Fibroblast of the conjunctiva (primary cell): Measurements from ENCODE around the gene SIGLEC11.
"Not testable (repeated sequence)": the region's sequence is repeated elsewhere in the genome, so short reads cannot be mapped to it uniquely, and the experiment has no call there.

Source experiments
- DNase-seq: peaks from one replicate; pipeline ENCODE4 v3.0.0-alpha.2; 2010; ENCODE audit warnings: low read depth

Gene SIGLEC11

DNA sequence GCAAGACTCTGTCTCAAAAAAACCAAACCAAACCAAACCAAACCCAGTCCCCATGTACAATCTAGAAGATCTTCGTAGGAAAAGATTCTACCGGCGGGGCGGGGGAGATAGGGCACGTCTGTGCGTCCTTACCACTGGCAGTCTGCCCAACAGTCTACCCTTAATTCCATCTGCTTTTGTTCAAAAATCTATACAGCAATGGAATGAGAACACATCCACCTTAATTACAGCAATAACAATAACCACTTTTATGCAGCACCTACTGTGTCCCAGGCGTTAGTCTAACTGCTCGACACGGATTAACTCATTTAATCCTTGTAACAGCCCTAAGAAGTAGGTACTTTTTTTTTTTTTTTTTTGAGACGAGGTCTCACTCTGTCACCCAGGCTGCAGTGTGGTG, 34.5 kb downstream of the SIGLEC11 start:
- DNase-seq, result no peak

DNA sequence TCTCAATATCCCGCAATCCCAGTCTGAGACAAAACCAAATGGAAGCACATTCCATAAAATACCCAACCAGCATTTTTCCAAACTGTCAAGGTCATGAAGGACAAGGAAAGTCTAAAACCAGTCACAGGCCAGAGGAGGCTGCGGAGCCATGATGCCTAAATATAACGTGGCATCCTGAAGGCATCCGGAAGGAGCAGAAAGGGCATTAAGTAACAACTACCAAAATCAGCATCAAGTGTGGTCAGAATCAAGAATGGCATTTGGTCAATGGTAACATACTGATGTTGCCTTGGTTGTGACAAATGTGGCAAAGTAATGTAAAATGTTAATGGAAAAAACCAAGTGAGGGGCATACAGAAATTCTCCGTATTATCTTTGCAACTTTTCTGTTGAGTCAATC, 35.5 kb downstream of the SIGLEC11 start:
- DNase-seq, result no peak

DNA sequence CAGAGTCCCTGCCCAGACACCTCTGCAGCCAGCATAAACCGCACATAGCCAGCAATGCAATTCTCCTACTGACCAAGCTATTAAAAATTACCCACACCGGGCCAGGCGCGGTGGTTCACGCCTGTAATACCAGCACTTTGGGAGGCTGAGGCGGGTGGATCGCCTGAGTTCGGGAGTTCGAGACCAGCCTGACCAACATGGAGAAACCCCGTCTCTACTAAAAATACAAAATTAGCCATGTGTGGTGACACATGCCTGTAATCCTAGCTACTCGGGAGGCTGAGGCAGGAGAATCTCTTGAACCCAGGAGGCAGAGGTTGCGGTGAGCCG, 36.1 kb downstream of the SIGLEC11 start:
- DNase-seq, result not testable (repeated sequence)

DNA sequence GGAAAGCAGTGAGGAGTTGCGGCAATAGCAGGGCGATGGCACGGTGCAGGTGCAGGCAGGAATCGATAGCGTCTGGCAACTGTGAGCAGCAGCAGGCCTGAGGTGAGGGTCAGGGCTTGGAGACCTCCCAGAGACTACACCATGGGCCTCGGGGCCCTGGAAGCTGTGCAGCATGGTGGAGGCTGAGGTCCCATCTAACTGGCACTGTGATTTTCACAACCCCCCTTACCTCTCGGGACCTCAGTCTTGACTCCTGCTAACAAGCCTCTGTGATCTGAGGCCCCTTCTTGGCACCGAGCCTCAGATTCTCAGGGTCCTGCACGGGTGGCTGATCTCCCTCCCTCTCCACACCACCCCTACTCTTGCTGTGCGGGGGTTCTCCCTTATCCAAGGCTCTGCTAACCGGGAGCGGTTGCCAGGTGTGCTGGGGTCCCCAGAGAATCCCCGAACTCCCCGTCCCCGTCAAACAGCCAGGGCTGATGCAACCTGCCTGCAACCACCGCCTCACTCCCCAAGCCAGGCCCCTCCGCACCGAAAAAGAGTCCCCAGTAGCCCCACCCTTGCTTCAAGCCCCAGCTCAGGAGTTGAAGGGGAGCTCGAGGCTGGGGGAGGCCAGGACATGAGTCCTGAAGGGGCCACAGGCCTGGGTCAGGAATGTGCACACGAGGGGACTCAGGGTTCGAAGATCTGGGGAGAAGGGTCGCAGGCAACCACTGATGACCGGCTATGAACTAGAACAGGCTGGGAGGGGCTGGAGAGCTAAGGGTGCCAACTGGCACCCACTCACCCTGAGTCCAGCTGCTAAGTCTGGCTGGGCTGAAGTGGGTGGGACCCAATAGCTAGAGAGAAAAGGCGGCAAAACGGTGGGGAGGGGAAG, 36.7 kb downstream of the SIGLEC11 start:
- DNase-seq, result no peak

DNA sequence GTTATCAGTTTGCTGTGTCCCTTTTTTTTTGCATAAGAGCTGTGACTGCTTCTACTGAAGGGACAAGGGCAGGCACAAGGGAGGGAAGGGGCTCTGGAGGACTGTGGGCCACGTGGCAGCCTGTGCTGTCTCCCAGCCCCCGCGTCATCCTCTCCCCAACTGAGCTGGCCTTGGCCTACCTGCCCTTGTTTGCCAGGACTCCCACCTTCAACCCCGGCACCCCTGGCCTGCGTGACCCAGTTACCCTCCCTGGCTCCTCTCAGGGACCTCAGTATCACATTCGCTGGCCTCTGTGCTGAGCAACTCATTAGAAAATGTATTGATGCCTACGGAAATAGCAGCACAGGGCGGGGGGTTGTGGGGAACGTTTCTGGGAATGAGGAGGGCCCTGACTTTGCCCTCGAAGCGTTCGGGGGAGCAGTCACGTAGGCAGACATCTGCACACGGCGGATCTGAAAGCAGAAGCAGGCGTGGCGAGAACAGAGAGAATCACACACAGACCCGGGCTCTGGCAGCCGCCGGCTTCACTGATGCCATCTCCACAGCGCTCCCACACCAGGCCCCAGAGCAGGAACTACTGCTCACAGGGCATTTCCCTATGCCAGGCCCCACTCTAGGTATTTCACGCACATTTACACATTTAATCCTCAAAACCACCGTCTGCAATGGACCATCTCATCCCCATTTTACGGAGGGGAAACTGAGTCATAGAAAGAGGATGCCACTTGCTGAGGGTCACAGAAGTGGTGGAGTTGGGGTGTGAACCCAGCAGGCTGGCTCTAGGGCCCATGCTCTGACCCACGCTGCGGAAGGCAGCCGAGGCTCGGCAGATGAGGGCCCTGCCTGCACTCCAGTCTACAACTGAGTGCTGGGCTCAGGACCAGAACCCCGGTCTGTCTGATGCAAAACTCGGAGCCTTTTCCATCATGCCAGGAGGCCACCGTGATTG, 37.6 kb downstream of the SIGLEC11 start:
- no peak for DNase-seq

DNA sequence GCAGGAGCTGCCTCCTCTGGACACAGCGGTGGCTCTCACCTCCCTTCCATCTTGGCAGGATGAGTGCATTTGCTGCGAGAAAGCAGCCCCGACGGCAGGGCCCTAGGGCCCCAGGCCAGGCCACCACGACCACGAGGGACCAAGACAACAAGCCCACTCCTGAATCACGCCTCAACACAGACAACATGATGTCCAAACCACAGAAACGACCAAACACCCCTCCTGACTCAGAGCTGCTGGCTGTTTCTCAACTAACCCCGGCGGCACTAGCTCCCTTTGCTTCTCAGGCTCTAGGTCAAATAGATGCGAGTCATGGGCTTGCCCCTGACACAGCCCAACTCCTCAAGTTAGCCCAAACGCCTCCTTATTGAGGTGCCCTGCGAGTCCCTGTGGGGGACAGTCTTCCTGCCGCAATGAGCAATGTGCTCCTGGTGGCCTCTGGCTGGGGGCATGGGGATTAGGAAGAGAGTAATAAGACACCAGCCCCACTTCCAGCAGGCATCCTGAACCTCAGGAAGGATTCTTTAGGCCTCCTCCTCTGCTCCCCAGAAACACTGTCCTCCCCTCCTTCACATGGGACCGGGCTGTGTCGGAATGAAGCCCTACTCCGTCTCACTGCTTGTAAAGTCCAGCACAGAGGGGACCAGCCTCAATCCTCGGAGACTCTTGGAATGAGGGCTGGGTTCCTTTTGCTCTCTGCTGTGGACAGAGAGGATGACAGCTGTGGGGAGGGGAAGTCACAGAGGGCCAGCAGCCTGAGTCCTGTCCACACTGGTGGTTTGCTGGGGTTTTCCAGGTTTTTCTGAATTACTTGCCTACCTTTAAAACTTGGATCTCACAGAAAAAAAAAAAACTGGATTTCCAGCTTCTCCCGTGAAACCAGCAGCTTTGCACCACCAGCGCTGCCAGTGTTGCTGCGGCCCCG, 38.8 kb downstream of the SIGLEC11 start:
- DNase-seq, result no peak

DNA sequence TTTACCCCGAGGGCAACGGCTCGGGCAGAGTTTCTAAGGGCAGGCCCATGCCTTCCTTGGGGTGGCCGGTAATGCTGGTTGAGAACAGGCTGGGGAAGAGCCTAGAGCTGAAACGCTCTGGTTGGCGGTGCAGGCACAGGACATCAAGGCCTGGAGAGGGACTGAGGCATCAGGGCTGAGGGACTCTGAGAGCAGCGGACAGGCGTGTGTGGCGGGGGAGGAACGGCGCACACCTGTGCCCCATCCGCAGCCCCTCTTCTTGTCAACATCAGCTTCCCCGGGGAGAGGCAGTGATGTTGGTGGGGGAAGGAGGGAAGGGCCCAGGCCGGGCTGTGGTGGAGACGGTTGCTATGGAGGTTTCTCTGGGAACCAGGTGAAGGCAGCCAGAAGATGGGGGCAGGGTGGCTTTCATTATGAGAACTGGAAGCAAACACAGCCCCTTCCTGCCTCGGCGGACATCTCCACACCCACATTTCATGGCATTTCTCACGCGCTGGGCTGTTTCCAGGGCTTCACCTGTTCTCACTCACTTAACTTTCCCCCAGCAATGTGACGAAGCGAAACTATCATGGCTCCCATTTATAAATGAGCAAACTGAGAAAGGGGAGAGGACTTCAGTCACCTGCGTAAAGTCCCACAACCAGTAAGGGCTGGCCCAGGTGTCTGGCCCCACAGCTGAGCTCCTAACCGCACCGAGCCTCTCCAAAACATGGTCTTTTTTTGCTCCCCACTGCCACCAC, 40.2 kb downstream of the SIGLEC11 start:
- DNase-seq, result no peak

DNA sequence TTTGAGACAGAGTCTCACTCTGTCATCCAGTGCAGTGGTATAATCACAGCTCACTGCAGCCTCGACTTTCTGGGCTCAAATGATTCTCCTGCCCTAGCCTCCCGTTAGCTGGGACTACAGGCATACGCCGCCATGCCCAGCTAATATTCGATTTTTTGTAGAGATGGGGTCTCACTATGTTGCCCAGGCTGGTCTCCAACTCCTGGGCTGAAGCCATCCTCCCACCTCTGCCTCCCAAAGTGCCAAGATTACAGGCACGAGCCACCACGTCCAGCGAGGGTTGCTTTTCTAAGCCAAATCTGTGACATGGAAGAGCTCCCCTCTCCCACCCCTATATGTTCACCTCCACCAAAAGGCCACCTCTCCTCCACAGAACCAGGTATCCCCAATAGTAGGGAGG, 42.9 kb downstream of the SIGLEC11 start:
- DNase-seq, result no peak

DNA sequence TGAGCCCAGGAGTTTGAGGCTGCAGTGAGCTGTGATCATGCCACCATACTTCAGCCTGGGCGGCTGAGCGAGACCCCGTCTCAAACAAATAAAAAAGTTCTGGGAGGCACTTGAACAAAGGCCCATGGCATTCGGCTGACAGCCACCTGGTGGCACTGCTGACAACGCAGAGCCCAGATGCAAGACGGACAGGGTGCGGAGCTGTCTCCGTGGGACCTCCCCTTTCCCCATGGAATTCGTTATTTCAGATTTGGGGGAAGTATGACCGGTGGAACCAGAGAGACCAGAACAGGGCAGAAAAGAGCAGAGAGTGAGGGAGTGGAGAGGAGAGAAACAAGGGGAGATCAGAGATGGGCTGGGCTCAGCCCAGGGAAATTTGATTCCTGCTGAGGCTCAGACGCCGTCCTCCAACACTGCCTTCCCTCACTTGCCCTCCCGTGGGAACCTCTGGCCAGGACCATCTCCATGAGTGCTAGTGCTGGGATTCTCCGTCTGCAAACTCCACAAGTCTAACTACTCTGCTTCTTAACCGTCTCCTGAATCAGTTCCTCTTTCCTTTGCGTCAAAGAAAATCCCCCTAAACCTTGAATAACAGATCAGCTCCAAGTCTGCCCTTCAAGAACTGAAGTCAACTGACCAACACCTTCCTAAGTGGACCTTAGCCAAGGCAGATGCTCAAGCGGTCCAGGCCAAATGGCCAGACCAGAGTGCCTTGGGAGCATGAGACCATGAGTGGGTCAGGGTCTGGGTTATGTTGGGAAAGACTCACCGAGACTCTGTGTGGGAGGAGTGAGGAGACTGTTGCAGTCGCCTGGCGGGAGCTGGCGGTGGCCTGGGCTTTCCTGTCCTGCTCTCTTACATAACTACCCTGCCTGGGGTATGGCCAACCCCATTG, 43.9 kb downstream of the SIGLEC11 start:
- no peak for DNase-seq

DNA sequence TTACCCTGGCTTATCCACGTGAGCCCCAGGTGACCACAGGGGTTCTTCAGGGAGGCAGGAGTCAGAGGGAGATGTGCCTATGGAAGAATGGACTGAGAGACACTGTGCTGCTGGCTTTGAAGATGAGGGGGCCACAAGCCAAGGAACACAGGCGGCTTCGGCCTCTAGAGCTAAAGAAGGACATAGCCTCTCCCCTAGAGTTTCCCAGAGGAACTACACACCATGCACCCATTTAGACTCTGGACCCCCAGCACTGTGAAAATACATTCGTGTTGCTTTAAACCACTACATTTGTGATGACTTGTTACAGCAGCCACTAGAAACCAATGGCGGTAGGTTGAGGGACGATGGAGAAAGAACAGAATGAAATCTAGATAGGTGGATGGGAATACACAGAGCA, 45.7 kb downstream of the SIGLEC11 start:
- no peak for DNase-seq

DNA sequence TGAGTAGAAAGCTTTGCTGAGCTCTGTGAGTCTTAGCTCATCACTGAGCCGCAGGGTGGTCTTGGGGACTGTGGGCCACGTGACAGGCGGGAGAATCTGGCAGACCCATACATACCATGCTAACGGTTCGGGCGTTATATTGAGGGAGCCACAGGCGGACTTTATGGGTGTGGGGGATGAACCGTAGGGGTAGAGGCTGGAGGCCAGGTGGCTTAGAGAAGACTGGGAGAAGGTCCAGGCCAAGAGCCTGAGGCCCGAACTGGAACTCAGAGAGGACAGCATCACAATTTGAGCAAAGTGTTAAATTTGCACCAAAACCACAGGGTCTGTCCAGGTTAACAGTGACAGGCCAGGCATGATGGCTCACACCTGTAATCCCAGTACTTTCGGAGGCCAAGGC, 47.3 kb downstream of the SIGLEC11 start:
- DNase-seq, result no peak

DNA sequence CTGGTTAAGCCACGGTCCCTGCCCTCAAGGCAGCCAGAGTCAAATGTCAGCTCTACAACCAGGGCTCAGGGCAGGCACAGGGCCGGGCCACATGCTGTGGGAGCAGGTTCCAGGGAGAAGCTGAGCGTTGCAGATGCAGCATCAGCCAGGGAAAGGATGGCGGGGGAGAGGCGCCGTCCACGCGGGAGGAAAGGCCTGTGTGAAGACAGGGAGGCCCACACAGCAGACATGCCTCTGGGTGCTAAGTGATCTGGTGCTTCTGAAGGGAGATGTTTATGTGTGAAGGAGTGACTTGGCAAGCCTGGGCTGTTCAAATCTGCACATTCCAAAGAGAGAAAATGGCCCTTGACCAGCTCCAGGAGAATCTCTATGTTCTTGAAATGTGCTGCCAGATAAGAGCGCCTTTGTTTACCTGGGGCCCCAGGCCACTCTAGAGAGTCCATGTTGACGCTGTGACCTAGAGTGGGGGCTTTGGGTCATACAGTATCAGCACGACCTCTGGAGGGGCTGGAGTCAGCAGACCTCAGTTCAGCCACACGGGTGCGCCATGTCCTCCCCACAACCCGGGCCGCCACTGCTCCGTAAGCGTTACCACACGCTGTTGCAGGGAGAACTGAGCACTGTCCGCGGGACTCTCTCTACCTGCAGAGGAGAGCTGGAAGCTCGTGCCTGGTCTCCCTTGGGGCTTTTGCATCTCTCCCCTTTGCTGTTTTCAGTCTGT, 47.8 kb downstream of the SIGLEC11 start:
- DNase-seq, result no peak

DNA sequence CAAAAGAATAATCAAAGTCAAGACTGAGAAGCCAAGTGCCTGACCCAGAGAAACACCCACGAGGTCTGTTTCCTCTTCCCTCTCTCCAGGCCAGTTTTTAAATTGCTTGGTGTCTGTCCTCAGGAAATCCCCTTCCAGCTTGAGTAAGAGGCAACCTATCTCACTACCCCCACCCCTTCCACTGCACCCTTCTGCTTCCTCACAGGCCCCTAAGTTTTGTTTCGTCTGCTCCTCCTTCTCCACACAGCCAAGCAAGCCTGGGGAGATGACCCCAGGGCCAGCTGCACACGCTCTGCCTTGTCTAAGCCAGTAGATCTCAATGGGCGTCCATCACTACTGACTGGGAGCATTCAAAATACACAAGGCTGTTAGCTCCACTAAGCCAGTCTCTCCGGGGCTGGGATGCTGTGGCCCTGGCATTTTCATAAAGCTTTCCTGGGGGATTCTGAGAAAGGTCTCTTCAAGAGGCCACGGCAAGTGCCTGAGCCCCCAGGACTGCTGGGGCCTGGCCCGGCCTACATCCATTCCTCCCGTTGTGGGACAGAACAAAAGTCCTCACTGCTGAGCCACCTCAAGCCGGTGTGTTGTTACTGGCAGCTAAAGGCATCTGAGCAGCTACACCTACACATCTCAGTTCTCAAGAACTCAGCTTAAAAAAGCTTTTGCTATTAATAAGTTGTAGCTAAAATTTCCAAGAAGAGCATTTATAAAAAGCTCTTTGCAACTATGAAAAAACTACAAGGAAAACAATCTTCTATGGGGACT, 49.4 kb downstream of the SIGLEC11 start:
- DNase-seq, result no peak

DNA sequence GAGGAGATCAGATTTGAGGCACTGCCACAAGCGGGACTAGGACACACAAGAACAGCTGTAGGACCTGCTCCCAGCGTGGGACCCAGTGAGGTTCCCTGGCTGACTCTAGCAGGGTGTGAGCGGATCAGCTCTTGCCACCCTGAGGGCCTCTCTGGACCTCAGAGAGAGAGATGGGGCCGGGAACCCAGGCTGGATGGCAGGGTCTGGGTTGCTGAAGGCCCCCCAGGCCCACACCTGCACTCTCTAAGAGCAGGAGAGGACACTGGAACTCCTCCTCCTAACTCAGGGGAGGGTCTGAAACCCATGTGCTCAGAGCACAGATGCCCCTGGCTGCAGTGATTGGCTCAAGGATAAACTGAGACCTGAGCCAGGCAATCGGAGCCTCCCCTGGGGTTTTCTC, 50.8 kb downstream of the SIGLEC11 start:
- DNase-seq, result no peak

DNA sequence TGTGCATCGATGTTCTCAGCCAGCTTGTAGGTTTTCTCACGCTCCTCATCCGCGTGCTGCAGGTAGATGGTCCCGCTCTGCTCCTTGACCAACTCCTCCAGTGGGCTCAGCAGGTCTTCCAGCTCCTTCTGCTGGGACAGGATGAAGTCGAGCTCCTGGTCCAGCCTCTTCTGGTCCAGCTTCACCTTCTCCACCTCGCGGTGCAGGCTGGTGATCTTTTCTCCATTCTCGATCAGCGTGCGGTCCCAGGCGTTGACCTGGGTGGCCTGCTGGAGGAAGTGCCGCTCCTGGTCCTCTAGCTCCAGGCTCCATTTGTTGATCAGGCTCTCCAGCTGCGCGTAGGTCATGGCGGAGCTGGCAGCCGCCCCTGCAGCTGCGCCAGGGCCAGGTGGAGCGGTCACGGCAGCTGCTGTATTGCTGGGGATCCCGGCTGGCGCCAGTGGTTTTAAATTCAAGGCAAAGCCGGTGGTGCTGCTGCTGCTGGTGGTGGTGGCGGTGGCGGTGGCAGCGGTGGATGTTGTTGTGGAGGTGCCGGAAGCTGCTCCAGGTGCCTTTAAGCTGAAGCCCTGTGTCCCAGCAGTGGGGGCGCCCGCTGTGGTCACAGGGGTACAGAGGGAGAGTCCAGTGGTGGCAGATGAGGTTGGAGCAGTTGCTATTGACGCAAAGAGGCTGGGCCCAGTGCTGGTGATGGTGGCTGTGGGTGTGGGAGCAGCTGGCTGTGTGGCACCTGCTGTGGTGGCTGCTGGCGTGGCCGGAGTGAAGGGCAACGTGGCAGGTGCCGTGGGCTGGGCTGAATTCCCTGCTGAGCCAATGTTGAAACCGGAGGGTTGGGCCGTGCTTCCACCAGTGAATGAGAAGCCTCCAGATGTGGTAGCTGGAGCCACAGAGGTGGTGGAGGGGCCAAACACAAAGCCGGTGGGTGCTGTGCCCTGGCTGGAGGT, 52.2 kb downstream of the SIGLEC11 start:
- DNase-seq, result no peak

DNA sequence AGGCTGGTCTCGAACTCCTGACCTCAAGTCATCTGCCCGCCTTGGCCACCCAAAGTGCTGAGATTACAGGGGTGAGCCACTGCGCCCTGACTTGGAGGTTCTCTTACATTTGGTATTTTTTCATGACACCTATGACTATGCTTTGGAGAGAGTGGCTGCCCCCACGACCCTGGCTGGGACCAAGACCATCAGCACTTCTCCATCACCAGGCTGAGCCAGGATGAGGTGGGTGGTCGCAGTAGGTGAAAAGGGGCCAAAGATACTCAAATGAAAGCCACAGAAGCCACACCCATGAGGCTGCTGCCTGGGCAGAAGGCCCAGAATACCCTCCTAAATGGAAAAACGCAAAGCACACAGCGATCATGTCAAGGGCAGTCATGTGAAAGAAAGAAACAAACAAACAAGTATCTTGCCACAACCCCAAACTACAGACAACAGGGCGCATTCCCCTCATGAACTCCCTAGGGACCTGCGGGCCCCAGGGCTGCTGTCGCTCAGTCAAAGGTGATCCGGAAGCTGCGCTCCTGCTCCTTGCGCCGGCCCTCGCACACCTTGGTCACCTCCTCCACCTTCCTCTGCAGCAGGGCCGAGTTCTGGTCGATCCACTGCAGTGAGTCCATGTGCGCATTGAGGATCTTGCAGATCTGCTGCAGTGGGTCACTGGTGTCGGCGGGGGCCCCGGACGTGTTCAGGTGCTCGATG, 53.1 kb downstream of the SIGLEC11 start:
- no peak for DNase-seq
